Activated CD4-positive, CD25-positive, alpha-beta regulatory T cell treated with anti-CD3 and anti-CD28 coated beads, Interleukin-2, amount 50 U/mL, for 16 hours (primary cell): ENCODE results near the gene TBC1D13.
A peak's percentile ranks its signal among the peaks of the same experiment; 100 is the strongest.
"Not testable (repeated sequence)": the region's sequence is repeated elsewhere in the genome, so short reads cannot be mapped to it uniquely, and the experiment has no call there.

ENCODE experiments used
- DNase-seq: peaks from one replicate; pipeline ENCODE4 v3.0.0-alpha.2; 2020; ENCODE audit warnings: low read depth, low spot score

Gene TBC1D13

GRCh38 chr9:128786681-128787601 is at the start of gene TBC1D13:
Gene TBC1D13, plus strand, starts transcription at chr9:128787253. Its CDS starts 101 bp downstream, at chr9:128787354.
- peak; percentile 80 for DNase-seq

GRCh38 chr9:128742401-128742800 is 44.7 kb upstream of the TBC1D13 start:
- no peak for DNase-seq

- no peak for DNase-seq
These were observed 43.6 kb upstream of the TBC1D13 start for GRCh38 chr9:128743421-128743820.

- no peak for DNase-seq
These were observed 39.8 kb upstream of the TBC1D13 start for GRCh38 chr9:128747241-128747640.

- DNase-seq, result no peak
These were observed 36.0 kb upstream of the TBC1D13 start for GRCh38 chr9:128750926-128751595.

GRCh38 chr9:128753627-128754026 is 33.4 kb upstream of the TBC1D13 start:
- no peak for DNase-seq

GRCh38 chr9:128757602-128758001 is 29.5 kb upstream of the TBC1D13 start:
- DNase-seq, result no peak

GRCh38 chr9:128762671-128763449 is 24.2 kb upstream of the TBC1D13 start:
- DNase-seq, result no peak

- DNase-seq, result no peak
These were observed 22.7 kb upstream of the TBC1D13 start for GRCh38 chr9:128764361-128764760.

- no peak for DNase-seq
These were observed 21.6 kb upstream of the TBC1D13 start for GRCh38 chr9:128765499-128765898.

GRCh38 chr9:128768606-128769005 is 18.4 kb upstream of the TBC1D13 start:
- no peak for DNase-seq

GRCh38 chr9:128770286-128771030 is 16.6 kb upstream of the TBC1D13 start:
- DNase-seq, result no peak

GRCh38 chr9:128771094-128771721 is 15.8 kb upstream of the TBC1D13 start:
- DNase-seq, result no peak

- peak; percentile 85 for DNase-seq
These were observed 15.1 kb upstream of the TBC1D13 start, which contains the start of gene ZER1 for GRCh38 chr9:128771745-128772519. Gene ZER1, minus strand, starts transcription at chr9:128771927. Its CDS starts 16,362 bp downstream, at chr9:128755565.

- DNase-seq, result no peak
These were observed 14.0 kb upstream of the TBC1D13 start for GRCh38 chr9:128773049-128773448.

- DNase-seq, result no peak
These were observed 12.2 kb upstream of the TBC1D13 start for GRCh38 chr9:128774804-128775203.

- not testable (repeated sequence) for DNase-seq
These were observed 7.0 kb upstream of the TBC1D13 start for GRCh38 chr9:128780093-128780492.

- no peak for DNase-seq
These were observed 5.6 kb upstream of the TBC1D13 start for GRCh38 chr9:128781187-128782070.

GRCh38 chr9:128782669-128783068 is 4.4 kb upstream of the TBC1D13 start:
- no peak for DNase-seq
